Transverse colon (tissue), 4 donors: ENCODE measurements around the gene CARS2. TPM values are rescaled to one million over a fixed set of nuclear protein-coding genes. Genes with fewer than 3 reads are reported as not detected.

ENCODE experiments used
- DNase-seq: peaks from one replicate; pipeline ENCODE4 v3.0.0-alpha.2; 2019
- H3K27ac ChIP-seq, 4 donors: fragments of 200-600 bp; sonication (generic); 2 replicates each; pipeline ENCODE4 v1.5.1; 2016 to 2018; ENCODE audit warnings: inconsistent platforms in 4 of 4
- H3K27me3 ChIP-seq: fragments of 200-600 bp; sonication (generic); 2 replicates; pipeline ENCODE4 v1.5.1; 2017; ENCODE audit warnings: inconsistent platforms
- H3K36me3 ChIP-seq, 4 donors: fragments of 200-600 bp; sonication (generic); 2 replicates each; pipeline ENCODE4 v1.5.1; 2017 to 2019; ENCODE audit warnings: inconsistent platforms in 4 of 4
- H3K4me1 ChIP-seq, 4 donors: fragments of 200-600 bp; sonication (generic); 2 replicates each; pipeline ENCODE4 v1.5.1; 2017 to 2020; ENCODE audit warnings: inconsistent platforms in 4 of 4
- H3K4me3 ChIP-seq, 4 donors: fragments of 200-600 bp; sonication (generic); 1 replicate in 1 of 4; 2 replicates in 3 of 4; pipeline versions ENCODE4 v1.5.1 to v1.6.1; 2017 to 2019; ENCODE audit warnings: inconsistent platforms in 4 of 4
- H3K9me3 ChIP-seq, 2 donors: fragments of 200-600 bp; sonication (generic); 2 replicates each; pipeline ENCODE4 v1.5.1; 2017 to 2019; ENCODE audit warnings: inconsistent platforms in 2 of 2
- EP300 ChIP-seq: sonication (generic); formaldehyde crosslinking; IDR thresholded peaks from one replicate; pipeline ENCODE4 v1.6.1; 2017; ENCODE audit warnings: antibody characterized with exemption, low read depth
- POLR2A ChIP-seq: fragments of 450-650 bp; IDR thresholded peaks from one replicate; pipeline ENCODE4 v1.6.1; 2016; ENCODE audit warnings: antibody characterized with exemption, mild to moderate bottlenecking, moderate library complexity
- POLR2AphosphoS5 ChIP-seq, 3 donors: sonication (generic); formaldehyde crosslinking; IDR thresholded peaks; one replicate each; pipeline ENCODE4 v1.6.1; 2016; ENCODE audit warnings: antibody characterized with exemption in 3 of 3
- WGBS, 2 donors: methylation state at CpG; one replicate each; pipeline ENCODE4 v1.1.5; 2018; ENCODE audit warnings: low coverage in 1 of 2; 5-methylcytosine and 5-hydroxymethylcytosine counted together
- in situ Hi-C, 4 donors: fragments of 200-750 bp; cut with MboI; loops; one replicate each; pipeline versions ENCODE4 v1.15.0 to v1.15.1; 2017; ENCODE audit warnings: low sequenced_read_pairs in 3 of 4, low pct_ligation_motif_present in 1 of 4, low pct_unique_long_range_greater_than_20kb in 1 of 4
- intact Hi-C: fragments of 100-400 bp; cut with DNase I; formaldehyde crosslinking; loops from one replicate; pipeline ENCODE4 v1.15.1; 2023; ENCODE audit warnings: low total_unique reads
- total RNA-seq, 4 donors: library from RNA; depleted of rRNA; stranded (reverse); fragments of >200 nt; gene quantifications; one replicate each; pipeline ENCODE4 v1.1.0, GENCODE V29; 2016
- TF ChIP-seq, protein P1 (sequence below), 5 experiments: fragments of 200-600 bp in 3 of 5; fragments of 450-650 bp in 2 of 5; sonication (generic) in 3 of 5; IDR thresholded peaks; 1 replicate in 2 of 5; 2 replicates in 3 of 5; pipeline ENCODE4 v1.5.1; 2016 to 2017; ENCODE audit warnings: antibody characterized with exemption in 5 of 5, inconsistent platforms in 3 of 5, mild to moderate bottlenecking in 2 of 5, moderate library complexity in 1 of 5

Gene CARS2
- total RNA-seq, 4 donors from 2014 or later: 35.2 to 152 (median 56.2) TPM

DNA sequence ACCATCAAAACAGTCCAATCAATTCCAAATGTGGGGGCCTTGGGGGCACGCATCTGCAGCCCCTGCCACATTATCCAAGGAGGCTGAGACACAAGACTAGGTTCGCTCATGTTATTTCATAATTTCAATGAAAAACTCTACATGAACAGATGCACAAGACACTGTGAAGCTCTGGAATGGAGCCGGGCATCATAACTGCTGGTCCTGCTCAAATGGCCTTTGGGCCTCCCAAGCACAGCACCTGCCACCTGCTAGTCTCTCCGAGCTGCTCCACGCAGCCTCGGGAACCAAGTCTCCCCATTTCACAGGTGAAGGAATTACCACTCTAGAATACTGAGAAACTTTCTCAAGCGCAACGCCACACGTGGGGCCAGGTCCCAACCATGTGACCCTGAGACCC lies 16.9 kb downstream of the CARS2 start:
- no peaks in the 10 kb centered on the region for H3K9me3 ChIP-seq
- H3K4me1 ChIP-seq: peaks cover 0 to 11% (median 0%) of the 10 kb centered on the region in 4 donors
- WGBS, 2 donors: 92 to 93% methylated on average over 2 to 9 of the region's 9 CpGs
- no peaks in the 10 kb centered on the region for H3K27me3 ChIP-seq
- TF ChIP-seq POLR2AphosphoS5 (IDR thresholded peaks at IDR 0.05): no peak
- no peak for TF ChIP-seq EP300
- no peak for TF ChIP-seq POLR2A
- TF ChIP-seq, protein P1, sequence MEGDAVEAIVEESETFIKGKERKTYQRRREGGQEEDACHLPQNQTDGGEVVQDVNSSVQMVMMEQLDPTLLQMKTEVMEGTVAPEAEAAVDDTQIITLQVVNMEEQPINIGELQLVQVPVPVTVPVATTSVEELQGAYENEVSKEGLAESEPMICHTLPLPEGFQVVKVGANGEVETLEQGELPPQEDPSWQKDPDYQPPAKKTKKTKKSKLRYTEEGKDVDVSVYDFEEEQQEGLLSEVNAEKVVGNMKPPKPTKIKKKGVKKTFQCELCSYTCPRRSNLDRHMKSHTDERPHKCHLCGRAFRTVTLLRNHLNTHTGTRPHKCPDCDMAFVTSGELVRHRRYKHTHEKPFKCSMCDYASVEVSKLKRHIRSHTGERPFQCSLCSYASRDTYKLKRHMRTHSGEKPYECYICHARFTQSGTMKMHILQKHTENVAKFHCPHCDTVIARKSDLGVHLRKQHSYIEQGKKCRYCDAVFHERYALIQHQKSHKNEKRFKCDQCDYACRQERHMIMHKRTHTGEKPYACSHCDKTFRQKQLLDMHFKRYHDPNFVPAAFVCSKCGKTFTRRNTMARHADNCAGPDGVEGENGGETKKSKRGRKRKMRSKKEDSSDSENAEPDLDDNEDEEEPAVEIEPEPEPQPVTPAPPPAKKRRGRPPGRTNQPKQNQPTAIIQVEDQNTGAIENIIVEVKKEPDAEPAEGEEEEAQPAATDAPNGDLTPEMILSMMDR (IDR thresholded peaks at IDR 0.05): no peak
- no peak overlapping the region for H3K4me3 ChIP-seq
- peaks cover 0 to 8% (median 0%) of the 10 kb centered on the region in 4 donors for H3K36me3 ChIP-seq
- no peak overlapping the region for H3K27ac ChIP-seq
- DNase-seq: no peak
- in situ Hi-C loops: loop anchor here in 2 of 4 donors (25.0 kb wide), 1 partner anchor 123 kb away; no protein-coding TSS in a partner anchor
- intact Hi-C loops: loop anchor here (10.0 kb wide), 1 partner anchor 126 kb away; no protein-coding TSS in a partner anchor

GRCh38 chr13:110687736-110688135 lies 18.2 kb downstream of the CARS2 start:
- Histone ChIP-seq H3K36me3 (peaks cover 0 to 8% (median under 1%) of the 10 kb centered on the region in 4 donors), H3K9me3 (no peaks in the 10 kb centered on the region), H3K4me1 (peaks cover 0 to 13% (median 0%) of the 10 kb centered on the region in 4 donors), H3K4me3 (no peak overlapping the region), H3K27me3 (no peaks in the 10 kb centered on the region), H3K27ac (no peak overlapping the region)
- TF ChIP-seq POLR2A (no peak), POLR2AphosphoS5 (IDR thresholded peaks at IDR 0.05) (no peak), EP300 (no peak)
- TF ChIP-seq, protein P1 (IDR thresholded peaks at IDR 0.05): no peak
- 92 to 95% methylated on average over 11 to 16 of the region's 16 CpGs for WGBS, 2 donors
- in situ Hi-C loops: loop anchor here in 2 of 4 donors (25.0 kb wide), 1 partner anchor 125 kb away; no protein-coding TSS in a partner anchor
- DNase-seq: no peak
- intact Hi-C loops: loop anchor here (10.0 kb wide), 1 partner anchor 127 kb away; no protein-coding TSS in a partner anchor

GRCh38 chr13:110685305-110686020 lies 20.5 kb downstream of the CARS2 start:
- Histone ChIP-seq H3K9me3 (no peaks in the 10 kb centered on the region), H3K36me3 (peaks cover 0 to 17% (median 6%) of the 10 kb centered on the region in 4 donors), H3K4me1 (peaks cover 0 to 13% (median 0%) of the 10 kb centered on the region in 4 donors), H3K27ac (peak overlapping the region; percentile 68 to 80 (median 80)), H3K4me3 (no peak overlapping the region), H3K27me3 (no peaks in the 10 kb centered on the region)
- TF ChIP-seq POLR2AphosphoS5 (IDR thresholded peaks at IDR 0.05): peak; percentile 48 to 64 (median 62)
- no peak for TF ChIP-seq POLR2A
- TF ChIP-seq, protein P1 (IDR thresholded peaks at IDR 0.05): no peak
- TF ChIP-seq EP300: peak; percentile 93
- DNase-seq: no peak
- WGBS, 2 donors: 64 to 70% methylated on average over 3 to 11 of the region's 11 CpGs
- intact Hi-C loops: loop anchor here (10.0 kb wide), 1 partner anchor 129 kb away; no protein-coding TSS in a partner anchor
- in situ Hi-C loops: loop anchor here in 2 of 4 donors (25.0 kb wide), 1 partner anchor 127 kb away; no protein-coding TSS in a partner anchor

- Histone ChIP-seq H3K36me3 (peaks cover 0 to 17% (median 6%) of the 10 kb centered on the region in 4 donors), H3K27ac (peak overlapping the region; percentile 68 to 80 (median 80)), H3K4me1 (peaks cover 0 to 13% (median 0%) of the 10 kb centered on the region in 4 donors), H3K9me3 (no peaks in the 10 kb centered on the region), H3K27me3 (no peaks in the 10 kb centered on the region), H3K4me3 (no peak overlapping the region)
- WGBS, 2 donors: 64 to 70% methylated on average over 2 to 8 of the region's 8 CpGs
- intact Hi-C loops (loop anchor here (10.0 kb wide), 1 partner anchor 130 kb away; no protein-coding TSS in a partner anchor), in situ Hi-C loops (loop anchor here in 2 of 4 donors (25.0 kb wide), 1 partner anchor 128 kb away; no protein-coding TSS in a partner anchor)
- no peak for DNase-seq
- TF ChIP-seq EP300 (no peak), POLR2A (no peak), POLR2AphosphoS5 (IDR thresholded peaks at IDR 0.05) (no peak)
- TF ChIP-seq, protein P1 (IDR thresholded peaks at IDR 0.05): no peak
Observed at GRCh38 chr13:110684388-110685056, 21.4 kb downstream of the CARS2 start.
